Neuronal stem cell (in vitro differentiated cells): ENCODE data around the gene NPHS2.

ENCODE experiments used
- DNase-seq: peaks from one replicate; pipeline ENCODE4 v3.0.0-alpha.2; 2013; ENCODE audit warnings: low spot score
- H2AFZ ChIP-seq: one replicate; pipeline ENCODE4 v1.6.1; 2013; ENCODE audit warnings: mild to moderate bottlenecking, low read length, inconsistent platforms
- H2AK5ac ChIP-seq: 2 replicates; pipeline ENCODE4 v1.6.1; 2013; ENCODE audit warnings: low read depth, mild to moderate bottlenecking, inconsistent platforms, low read length, moderate library complexity, mixed read lengths
- H2BK120ac ChIP-seq: 2 replicates; pipeline ENCODE4 v1.6.1; 2013; ENCODE audit warnings: low read depth, mild to moderate bottlenecking, inconsistent platforms, low read length, moderate library complexity, mixed read lengths
- H2BK12ac ChIP-seq: one replicate; pipeline ENCODE4 v1.6.1; 2013; ENCODE audit warnings: low read length, inconsistent platforms
- H2BK15ac ChIP-seq: 2 replicates; pipeline ENCODE4 v1.6.1; 2013; ENCODE audit warnings: mild to moderate bottlenecking, low read length, inconsistent platforms, mixed read lengths
- H2BK5ac ChIP-seq: one replicate; pipeline ENCODE4 v1.6.1; 2013; ENCODE audit warnings: inconsistent platforms, mild to moderate bottlenecking, low read length, moderate library complexity
- H3K14ac ChIP-seq: one replicate; pipeline ENCODE4 v1.6.1; 2013; ENCODE audit warnings: low read length, inconsistent platforms
- H3K18ac ChIP-seq: 2 replicates; pipeline ENCODE4 v1.6.1; 2013; ENCODE audit warnings: low read length, inconsistent platforms
- H3K23ac ChIP-seq: 2 replicates; pipeline ENCODE4 v1.6.1; 2013; ENCODE audit warnings: low read depth, mild to moderate bottlenecking, mixed read lengths, low read length, inconsistent platforms; ENCODE audit not compliant: poor library complexity
- H3K27ac ChIP-seq: replicated peaks from 3 replicates; pipeline ENCODE4 v1.5.1; 2013; ENCODE audit warnings: low read length, inconsistent platforms
- H3K27me3 ChIP-seq, 3 experiments: 2 replicates each; pipeline ENCODE4 v1.6.1; 2013; ENCODE audit warnings: low read length in 3 of 3, mild to moderate bottlenecking in 2 of 3, inconsistent platforms in 1 of 3, low read depth in 1 of 3, mixed read lengths in 1 of 3, moderate library complexity in 1 of 3; ENCODE audit not compliant: control insufficient read depth in 3 of 3, insufficient read depth in 3 of 3
- H3K36me3 ChIP-seq, 2 donors: replicated peaks in 1 of 2; 2 replicates each; pipeline ENCODE4 v1.6.1; 2013; ENCODE audit warnings: low read length in 2 of 2; ENCODE audit not compliant: control insufficient read depth in 2 of 2, insufficient read depth in 2 of 2
- H3K4ac ChIP-seq: 2 replicates; pipeline ENCODE4 v1.6.1; 2013; ENCODE audit warnings: inconsistent platforms, mild to moderate bottlenecking, low read length, moderate library complexity
- H3K4me1 ChIP-seq, 2 donors: 1 replicate in 1 of 2; 2 replicates in 1 of 2; pipeline ENCODE4 v1.6.1; 2013; ENCODE audit warnings: low read length in 2 of 2, low read depth in 1 of 2; ENCODE audit not compliant: control insufficient read depth in 2 of 2, insufficient read depth in 1 of 2
- H3K4me2 ChIP-seq: one replicate; pipeline ENCODE4 v1.6.1; 2013; ENCODE audit warnings: mild to moderate bottlenecking, low read length, inconsistent platforms; ENCODE audit not compliant: insufficient read depth, poor library complexity, severe bottlenecking
- H3K4me3 ChIP-seq, 2 donors: 2 replicates each; pipeline ENCODE4 v1.5.1; 2013; ENCODE audit warnings: low read length in 2 of 2, mild to moderate bottlenecking in 2 of 2, inconsistent platforms in 1 of 2, moderate library complexity in 1 of 2
- H3K79me1 ChIP-seq: one replicate; pipeline ENCODE4 v1.6.1; 2013; ENCODE audit warnings: low read depth, mild to moderate bottlenecking, inconsistent platforms, low read length, moderate library complexity
- H3K9ac ChIP-seq: one replicate; pipeline ENCODE4 v1.6.1; 2013; ENCODE audit warnings: mild to moderate bottlenecking, low read depth, low read length, inconsistent platforms; ENCODE audit not compliant: poor library complexity
- H3K9me3 ChIP-seq, 2 donors: replicated peaks in 1 of 2; 2 replicates each; pipeline versions ENCODE3 to v1.6.1; 2013; ENCODE audit warnings: low read length in 2 of 2, mild to moderate bottlenecking in 2 of 2, inconsistent platforms in 1 of 2, low read depth in 1 of 2, mixed read lengths in 1 of 2, moderate library complexity in 1 of 2; ENCODE audit not compliant: control insufficient read depth in 2 of 2, insufficient read depth in 1 of 2
- H4K8ac ChIP-seq: one replicate; pipeline ENCODE4 v1.6.1; 2013; ENCODE audit warnings: low read depth, mild to moderate bottlenecking, inconsistent platforms, low read length, moderate library complexity
- H4K91ac ChIP-seq: one replicate; pipeline ENCODE4 v1.6.1; 2013; ENCODE audit warnings: low read length, low read depth, mild to moderate bottlenecking, inconsistent platforms; ENCODE audit not compliant: poor library complexity
- WGBS, 2 donors: extraction: QIAGEN DNeasy Blood & Tissue Kit; methylation state at CpG; one replicate each; pipeline ENCODE4 v1.1.7; 2013; ENCODE audit warnings: missing lambda C conversion rate in 2 of 2, mixed read lengths in 1 of 2; ENCODE audit not compliant: insufficient read length in 2 of 2, insufficient replicate concordance in 1 of 2; ENCODE audit errors: extremely low coverage in 2 of 2; 5-methylcytosine and 5-hydroxymethylcytosine counted together

The NPHS2 gene

GRCh38 chr1:179545321-179545720 is 30.4 kb downstream of the NPHS2 start:
- H3K27me3 ChIP-seq = no peaks in the 10 kb centered on the region
- DNase-seq = no peak
- H2AFZ ChIP-seq = no peak overlapping the region

GRCh38 chr1:179541774-179542173 is 34.0 kb downstream of the NPHS2 start:
- Histone ChIP-seq H2BK15ac (no peak overlapping the region), H3K18ac (no peak overlapping the region), H3K79me1 (no peaks in the 10 kb centered on the region), H3K14ac (no peak overlapping the region), H3K36me3 (no peaks in the 10 kb centered on the region), H2AK5ac (no peak overlapping the region), H3K4me2 (no peak overlapping the region), H3K4me1 (no peaks in the 10 kb centered on the region), H3K23ac (no peak overlapping the region), H3K4me3 (no peak overlapping the region), H3K27me3 (no peaks in the 10 kb centered on the region), H3K9me3 (no peaks in the 10 kb centered on the region), H4K91ac (no peak overlapping the region), H2BK12ac (no peak overlapping the region), H2AFZ (no peak overlapping the region), H3K27ac (no peak overlapping the region), H3K9ac (no peak overlapping the region), H2BK5ac (no peak overlapping the region), H2BK120ac (no peak overlapping the region), H3K4ac (no peak overlapping the region), H4K8ac (no peak overlapping the region)
- DNase-seq = no peak
- WGBS, 2 donors = no CpG with 5 or more reads among the region's 2 CpGs

More at GRCh38 chr1:179545321-179545720, 30.4 kb downstream of the NPHS2 start:
- H3K36me3 ChIP-seq = no peaks in the 10 kb centered on the region
- no peak overlapping the region for H2BK15ac ChIP-seq
- no peak overlapping the region for H3K4me2 ChIP-seq
- H2BK12ac ChIP-seq = no peak overlapping the region
- no peaks in the 10 kb centered on the region for H3K4me1 ChIP-seq
- H2AK5ac ChIP-seq = no peak overlapping the region
- H2BK5ac ChIP-seq = no peak overlapping the region
- H3K18ac ChIP-seq = no peak overlapping the region
- H4K91ac ChIP-seq = no peak overlapping the region
- H2BK120ac ChIP-seq = no peak overlapping the region
- no peak overlapping the region for H4K8ac ChIP-seq
- H3K14ac ChIP-seq = no peak overlapping the region
- no peak overlapping the region for H3K9ac ChIP-seq
- no peak overlapping the region for H3K23ac ChIP-seq
- H3K9me3 ChIP-seq = no peaks in the 10 kb centered on the region
- no CpG with 5 or more reads among the region's 3 CpGs for WGBS, 2 donors
- no peak overlapping the region for H3K4ac ChIP-seq
- no peak overlapping the region for H3K27ac ChIP-seq
- H3K79me1 ChIP-seq = no peaks in the 10 kb centered on the region
- H3K4me3 ChIP-seq = no peak overlapping the region

- Histone ChIP-seq H2BK5ac (no peak overlapping the region), H3K18ac (no peak overlapping the region), H3K14ac (no peak overlapping the region), H3K9me3 (no peaks in the 10 kb centered on the region), H2BK120ac (no peak overlapping the region), H3K27me3 (no peaks in the 10 kb centered on the region), H2AK5ac (no peak overlapping the region), H3K4me1 (peaks cover 0 to 2% of the 10 kb centered on the region in 2 donors), H4K91ac (no peak overlapping the region), H3K79me1 (no peaks in the 10 kb centered on the region), H3K23ac (no peak overlapping the region), H2BK15ac (no peak overlapping the region), H2AFZ (no peak overlapping the region), H3K4me2 (no peak overlapping the region), H4K8ac (no peak overlapping the region), H3K27ac (no peak overlapping the region), H3K4me3 (no peak overlapping the region), H3K36me3 (no peaks in the 10 kb centered on the region), H2BK12ac (no peak overlapping the region), H3K4ac (no peak overlapping the region), H3K9ac (no peak overlapping the region)
- no CpG with 5 or more reads among the region's 1 CpG for WGBS, 2 donors
- no peak for DNase-seq
These were observed 45.4 kb downstream of the NPHS2 start for GRCh38 chr1:179530352-179530751.

GRCh38 chr1:179529482-179530195 is 46.1 kb downstream of the NPHS2 start:
- Histone ChIP-seq H2BK15ac (no peak overlapping the region), H2BK12ac (no peak overlapping the region), H3K4me1 (peaks cover 0 to 4% of the 10 kb centered on the region in 2 donors), H3K79me1 (no peaks in the 10 kb centered on the region), H4K91ac (no peak overlapping the region), H3K23ac (no peak overlapping the region), H3K4me2 (no peak overlapping the region), H3K9ac (no peak overlapping the region), H3K9me3 (no peaks in the 10 kb centered on the region), H3K4me3 (no peak overlapping the region), H3K18ac (no peak overlapping the region), H3K4ac (no peak overlapping the region), H4K8ac (no peak overlapping the region), H3K14ac (no peak overlapping the region), H2BK5ac (no peak overlapping the region), H2AFZ (no peak overlapping the region), H3K36me3 (no peaks in the 10 kb centered on the region), H2BK120ac (no peak overlapping the region), H2AK5ac (no peak overlapping the region), H3K27me3 (no peaks in the 10 kb centered on the region), H3K27ac (no peak overlapping the region)
- WGBS, 2 donors = no CpG with 5 or more reads among the region's 8 CpGs
- no peak for DNase-seq
